ENCODE results near the gene NIPBL.

- TF ChIP-seq, protein P1, sequence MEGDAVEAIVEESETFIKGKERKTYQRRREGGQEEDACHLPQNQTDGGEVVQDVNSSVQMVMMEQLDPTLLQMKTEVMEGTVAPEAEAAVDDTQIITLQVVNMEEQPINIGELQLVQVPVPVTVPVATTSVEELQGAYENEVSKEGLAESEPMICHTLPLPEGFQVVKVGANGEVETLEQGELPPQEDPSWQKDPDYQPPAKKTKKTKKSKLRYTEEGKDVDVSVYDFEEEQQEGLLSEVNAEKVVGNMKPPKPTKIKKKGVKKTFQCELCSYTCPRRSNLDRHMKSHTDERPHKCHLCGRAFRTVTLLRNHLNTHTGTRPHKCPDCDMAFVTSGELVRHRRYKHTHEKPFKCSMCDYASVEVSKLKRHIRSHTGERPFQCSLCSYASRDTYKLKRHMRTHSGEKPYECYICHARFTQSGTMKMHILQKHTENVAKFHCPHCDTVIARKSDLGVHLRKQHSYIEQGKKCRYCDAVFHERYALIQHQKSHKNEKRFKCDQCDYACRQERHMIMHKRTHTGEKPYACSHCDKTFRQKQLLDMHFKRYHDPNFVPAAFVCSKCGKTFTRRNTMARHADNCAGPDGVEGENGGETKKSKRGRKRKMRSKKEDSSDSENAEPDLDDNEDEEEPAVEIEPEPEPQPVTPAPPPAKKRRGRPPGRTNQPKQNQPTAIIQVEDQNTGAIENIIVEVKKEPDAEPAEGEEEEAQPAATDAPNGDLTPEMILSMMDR (IDR thresholded peaks at IDR 0.05 in 2 of 3, conservative IDR thresholded peaks at IDR 0.05 in 1 of 3; ENCODE audit: borderline replicate concordance in 1 of 3, insufficient read depth in 1 of 3, low read depth in 2 of 3, low read length in 2 of 3), result no peak
- TF ChIP-seq EZH2 (IDR thresholded peaks at IDR 0.05) (no peak), MAX (IDR thresholded peaks at IDR 0.05) (no peak), EZH2phosphoT487 (IDR thresholded peaks at IDR 0.05; ENCODE audit: borderline replicate concordance) (no peak), RAD21 (IDR thresholded peaks at IDR 0.05; ENCODE audit: low read depth) (no peak), JUND (IDR thresholded peaks at IDR 0.05) (no peak), POLR2A (IDR thresholded peaks at IDR 0.05; ENCODE audit: borderline replicate concordance, extremely low read depth, insufficient read depth, insufficient read length) (no peak), CEBPB (IDR thresholded peaks at IDR 0.05; ENCODE audit: low read depth) (no peak), POLR2AphosphoS5 (IDR thresholded peaks at IDR 0.05; ENCODE audit: low read depth, low read length) (no peak), YY1 (IDR thresholded peaks at IDR 0.05; ENCODE audit: extremely low read depth, insufficient replicate concordance, low read depth, low read length) (no peak), ATF3 (IDR thresholded peaks at IDR 0.05) (no peak), TCF7L2 (IDR thresholded peaks at IDR 0.05; ENCODE audit: borderline replicate concordance, extremely low read depth, insufficient read depth, insufficient read length) (no peak)
- TF ChIP-seq, protein P2, sequence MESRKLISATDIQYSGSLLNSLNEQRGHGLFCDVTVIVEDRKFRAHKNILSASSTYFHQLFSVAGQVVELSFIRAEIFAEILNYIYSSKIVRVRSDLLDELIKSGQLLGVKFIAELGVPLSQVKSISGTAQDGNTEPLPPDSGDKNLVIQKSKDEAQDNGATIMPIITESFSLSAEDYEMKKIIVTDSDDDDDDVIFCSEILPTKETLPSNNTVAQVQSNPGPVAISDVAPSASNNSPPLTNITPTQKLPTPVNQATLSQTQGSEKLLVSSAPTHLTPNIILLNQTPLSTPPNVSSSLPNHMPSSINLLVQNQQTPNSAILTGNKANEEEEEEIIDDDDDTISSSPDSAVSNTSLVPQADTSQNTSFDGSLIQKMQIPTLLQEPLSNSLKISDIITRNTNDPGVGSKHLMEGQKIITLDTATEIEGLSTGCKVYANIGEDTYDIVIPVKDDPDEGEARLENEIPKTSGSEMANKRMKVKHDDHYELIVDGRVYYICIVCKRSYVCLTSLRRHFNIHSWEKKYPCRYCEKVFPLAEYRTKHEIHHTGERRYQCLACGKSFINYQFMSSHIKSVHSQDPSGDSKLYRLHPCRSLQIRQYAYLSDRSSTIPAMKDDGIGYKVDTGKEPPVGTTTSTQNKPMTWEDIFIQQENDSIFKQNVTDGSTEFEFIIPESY (IDR thresholded peaks at IDR 0.05; ENCODE audit: extremely low read depth, insufficient replicate concordance, low read length), result no peak
Measured at GRCh38 chr5:37064442-37064841, 187.9 kb downstream of the NIPBL start.
